K562 (cell line): ENCODE results near the gene RPH3AL. TPM values are rescaled to one million over a fixed set of nuclear protein-coding genes. Genes with fewer than 3 reads are reported as not detected.
A peak's percentile ranks its signal among the peaks of the same experiment; 100 is the strongest.

ENCODE experiments used
- ATAC-seq: fragments of 200-7000 bp; cut with Tn5 transposase; 3 replicates; pipeline ENCODE4 v1.9.1; 2020; ENCODE audit warnings: moderate library complexity
- BruUV-seq: library from RNA; stranded (reverse); fragments of 400-500 nt; replicated peaks from 2 replicates; lab custom pipeline; 2021; lab: Mats Ljungman, UMichigan
- CTCF ChIA-PET: fragments of 300-600 bp; formaldehyde crosslinking; extraction: SDS; loops from one replicate; lab custom pipeline; 2021; ENCODE audit warnings: low intra/inter-chr PET ratio; lab: Yijun Ruan, JAX
- POLR2A ChIA-PET: fragments of 300-600, 350-650 bp; sonication (Branson Sonifier 250); formaldehyde crosslinking; extraction: SDS; loops from one replicate; lab custom pipeline; 2021; ENCODE audit warnings: antibody characterized with exemption, inconsistent platforms; lab: Yijun Ruan, JAX
- DNase-seq, 4 experiments: peaks; one replicate each; pipeline versions ENCODE4 v3.0.0 to v3.0.0-alpha.2; 2011 to 2018; ENCODE audit warnings: low spot score in 3 of 4, mixed read lengths in 3 of 4; ENCODE audit errors: extremely low read depth in 1 of 4
- FAIRE-seq: peaks from 2 replicates; lab custom pipeline; 2011; peaks lifted over from hg19 to GRCh38; lab: Jason Lieb, UNC
- H2AFZ ChIP-seq: 2 replicates; pipeline ENCODE4 v1.6.0; 2011; ENCODE audit warnings: low read depth, low read length, control low read depth, inconsistent platforms
- H3K27ac ChIP-seq: fragments of 200-600 bp; 3 replicates; pipeline ENCODE4 v1.8.0; 2011; ENCODE audit warnings: low read depth, mild to moderate bottlenecking, control low read depth, inconsistent platforms, low read length, moderate library complexity, mixed read lengths; ENCODE audit errors: extremely low read depth
- H3K27me3 ChIP-seq, 2 experiments: fragments of 300-600 bp in 1 of 2; 2 replicates in 1 of 2; 3 replicates in 1 of 2; pipeline versions ENCODE4 v1.6.0 to v1.8.0; 2011; ENCODE audit warnings: inconsistent platforms in 2 of 2, low read length in 2 of 2, mild to moderate bottlenecking in 1 of 2, mixed read lengths in 1 of 2, moderate library complexity in 1 of 2; ENCODE audit not compliant: control insufficient read depth in 2 of 2, insufficient read depth in 2 of 2
- H3K36me3 ChIP-seq: fragments of 300-600 bp; 3 replicates; pipeline ENCODE4 v1.8.0; 2011; ENCODE audit warnings: mild to moderate bottlenecking, low read length, inconsistent platforms; ENCODE audit not compliant: control insufficient read depth, insufficient read depth
- H3K4me1 ChIP-seq, 2 experiments: fragments of 200-600 bp in 1 of 2; replicated peaks in 1 of 2; 2 replicates in 1 of 2; 3 replicates in 1 of 2; pipeline versions ENCODE4 v1.5.1 to v1.8.0; 2011; ENCODE audit warnings: inconsistent platforms in 2 of 2, low read length in 2 of 2, mild to moderate bottlenecking in 1 of 2, mixed read lengths in 1 of 2, moderate library complexity in 1 of 2; ENCODE audit not compliant: control insufficient read depth in 2 of 2, insufficient read depth in 2 of 2
- H3K4me2 ChIP-seq: 2 replicates; pipeline ENCODE4 v1.6.1; 2011; ENCODE audit warnings: low read length, control low read depth, inconsistent platforms, mixed read lengths; ENCODE audit not compliant: insufficient read depth
- H3K4me3 ChIP-seq: fragments of 200-600 bp; sonication (generic), shearing (Covaris generic); 2 replicates; pipeline ENCODE4 v1.5.1; 2016; ENCODE audit warnings: control low read depth, inconsistent platforms
- H3K79me2 ChIP-seq: fragments of 200-600 bp; 3 replicates; pipeline ENCODE4 v1.8.0; 2011; ENCODE audit warnings: low read length, inconsistent platforms; ENCODE audit not compliant: control insufficient read depth, insufficient read depth
- H3K9ac ChIP-seq, 2 experiments: 2 replicates each; pipeline versions ENCODE4 v1.6.0 to v1.6.1; 2011; ENCODE audit warnings: low read depth in 2 of 2, low read length in 2 of 2, control low read depth in 1 of 2, inconsistent platforms in 1 of 2, mild to moderate bottlenecking in 1 of 2, mixed read lengths in 1 of 2; ENCODE audit not compliant: insufficient read depth in 1 of 2
- H3K9me1 ChIP-seq: one replicate; pipeline ENCODE4 v1.6.0; 2011; ENCODE audit warnings: inconsistent platforms, mild to moderate bottlenecking, low read length, moderate library complexity; ENCODE audit not compliant: control insufficient read depth, insufficient read depth
- H3K9me3 ChIP-seq: replicated peaks from 2 replicates; pipeline ENCODE4 v1.5.1; 2011; ENCODE audit warnings: low read depth, low read length, inconsistent platforms; ENCODE audit not compliant: control insufficient read depth, insufficient read depth
- H4K20me1 ChIP-seq: replicated peaks from 2 replicates; pipeline ENCODE4 v1.6.1; 2011; ENCODE audit warnings: low read length, inconsistent platforms, mixed read lengths; ENCODE audit not compliant: control insufficient read depth, insufficient read depth
- BHLHE40 ChIP-seq: IDR thresholded peaks from 2 replicates; pipeline ENCODE4 v1.6.1; 2011; ENCODE audit warnings: low read length, improper control_type of control experiment
- HBP1 ChIP-seq: fragments of 450-650 bp; formaldehyde crosslinking; IDR thresholded peaks from 2 replicates; pipeline ENCODE4 v1.4.0; 2022; ENCODE audit warnings: missing genetic modification characterization
- ILK ChIP-seq: fragments of 450-650 bp; IDR thresholded peaks from 2 replicates; pipeline ENCODE4 v1.6.1; 2016; ENCODE audit warnings: missing genetic modification characterization, low read depth, mild to moderate bottlenecking, missing compliant biosample characterization, moderate library complexity, borderline replicate concordance
- KLF10 ChIP-seq: fragments of 250-450 bp; sonication (Bioruptor Pico); IDR thresholded peaks from 2 replicates; pipeline ENCODE4 v1.6.1; 2021; ENCODE audit warnings: matching md5 sums
- L3MBTL2 ChIP-seq: fragments of 450-650 bp; IDR thresholded peaks from 2 replicates; pipeline ENCODE4 v1.6.1; 2016; ENCODE audit warnings: mild to moderate bottlenecking, moderate library complexity
- MED1 ChIP-seq: sonication (generic); formaldehyde crosslinking; IDR thresholded peaks from 2 replicates; pipeline ENCODE4 v1.8.1; 2023; ENCODE audit warnings: missing genetic modification reagents, borderline replicate concordance
- NFIX ChIP-seq: fragments of 250-450 bp; sonication (Bioruptor Pico); IDR thresholded peaks from 2 replicates; pipeline ENCODE4 v1.4.0; 2020; ENCODE audit warnings: low read depth, mild to moderate bottlenecking, moderate library complexity
- RCOR1 ChIP-seq, 2 experiments: IDR thresholded peaks; 2 replicates each; pipeline ENCODE4 v1.6.1; 2012; ENCODE audit warnings: low read depth in 2 of 2, low read length in 2 of 2, borderline replicate concordance in 1 of 2, improper control_type of control experiment in 1 of 2
- U2AF1 ChIP-seq: fragments of 200-400 bp; formaldehyde crosslinking; optimal IDR thresholded peaks from 2 replicates; pipeline ENCODE3; 2017; ENCODE audit warnings: mild to moderate bottlenecking, low read depth, low read length, moderate library complexity
- ZBTB11 ChIP-seq, 3 experiments: fragments of 200-800 bp in 1 of 3; fragments of 250-450 bp in 1 of 3; fragments of 450-650 bp in 1 of 3; sonication (Bioruptor Pico) in 1 of 3; sonication (Bioruptor generic) in 1 of 3; formaldehyde crosslinking in 1 of 3; IDR thresholded peaks; 2 replicates each; pipeline versions ENCODE4 v1.6.1 to v1.8.0; 2016 to 2022; ENCODE audit warnings: mild to moderate bottlenecking in 2 of 3, missing genetic modification characterization in 2 of 3, missing compliant biosample characterization in 1 of 3, moderate library complexity in 1 of 3
- ZBTB7A ChIP-seq: IDR thresholded peaks from 2 replicates; pipeline ENCODE4 v1.6.1; 2011; ENCODE audit warnings: low read depth, mild to moderate bottlenecking, low read length, moderate library complexity, borderline replicate concordance; ENCODE audit not compliant: control insufficient read depth
- WGBS: fragments of 100-300 bp; shearing (Covaris generic); methylation state at CpG from one replicate; pipeline ENCODE4 v1.1.6; 2016; ENCODE audit warnings: low coverage, mixed read lengths; ENCODE audit not compliant: insufficient coverage; ENCODE audit errors: missing lambda C conversion rate; 5-methylcytosine and 5-hydroxymethylcytosine counted together
- in situ Hi-C: fragments of 300-500 bp; cut with MboI; formaldehyde crosslinking; loops from 4 replicates; pipeline ENCODE4 v1.15.0; 2018; ENCODE audit warnings: inconsistent platforms, mixed read lengths
- intact Hi-C: fragments of 100-400 bp; cut with micrococcal nuclease; formaldehyde crosslinking; loops from 2 replicates; pipeline ENCODE4 v1.14.2; 2022
- polyA plus RNA-seq, 8 experiments: library from polyadenylated mRNA; depleted of rRNA in 4 of 8; stranded (reverse) in 5 of 8; unstranded in 3 of 8; fragments of >200 nt; fragmentation: Nextera tagmentation in 2 of 8; fragmentation: Illumina TruSeq in 1 of 8; extraction: Ambion mirVana in 2 of 8; extraction: Trizol in 1 of 8; gene quantifications; 2 replicates each; pipeline versions ENCODE4 v1.2.1 to v1.2.3, GENCODE V29; 2011 to 2014; ENCODE audit warnings: inconsistent platforms in 1 of 8, missing spikeins in 1 of 8
- total RNA-seq, 7 experiments: library from RNA; depleted of rRNA in 6 of 7; stranded (reverse); fragments of >200 nt in 6 of 7; fragmentation: Illumina TruSeq in 2 of 7; extraction: Trizol in 2 of 7; gene quantifications; 2 replicates each; pipeline versions ENCODE4 v1.2.1 to v1.2.3, GENCODE V29; 2011 to 2021; ENCODE audit warnings: low replicate concordance in 1 of 7
- TF ChIP-seq, protein P1 (sequence below), 2 experiments: IDR thresholded peaks; 2 replicates each; pipeline ENCODE4 v1.6.1; 2011; ENCODE audit warnings: borderline replicate concordance in 1 of 2, control low read depth in 1 of 2, low read depth in 1 of 2, low read length in 1 of 2, mild to moderate bottlenecking in 1 of 2, mixed read lengths in 1 of 2, moderate library complexity in 1 of 2; ENCODE audit not compliant: insufficient read depth in 1 of 2, insufficient read length in 1 of 2, poor library complexity in 1 of 2, severe bottlenecking in 1 of 2; ENCODE audit errors: extremely low read depth in 1 of 2

Gene RPH3AL
- total and polyA plus RNA-seq, 9 of the 15 experiments (the other 6 are each of a cell fraction or from before 2014, with no cell fraction given): 0.18 to 1.7 (median 0.39) TPM

DNA sequence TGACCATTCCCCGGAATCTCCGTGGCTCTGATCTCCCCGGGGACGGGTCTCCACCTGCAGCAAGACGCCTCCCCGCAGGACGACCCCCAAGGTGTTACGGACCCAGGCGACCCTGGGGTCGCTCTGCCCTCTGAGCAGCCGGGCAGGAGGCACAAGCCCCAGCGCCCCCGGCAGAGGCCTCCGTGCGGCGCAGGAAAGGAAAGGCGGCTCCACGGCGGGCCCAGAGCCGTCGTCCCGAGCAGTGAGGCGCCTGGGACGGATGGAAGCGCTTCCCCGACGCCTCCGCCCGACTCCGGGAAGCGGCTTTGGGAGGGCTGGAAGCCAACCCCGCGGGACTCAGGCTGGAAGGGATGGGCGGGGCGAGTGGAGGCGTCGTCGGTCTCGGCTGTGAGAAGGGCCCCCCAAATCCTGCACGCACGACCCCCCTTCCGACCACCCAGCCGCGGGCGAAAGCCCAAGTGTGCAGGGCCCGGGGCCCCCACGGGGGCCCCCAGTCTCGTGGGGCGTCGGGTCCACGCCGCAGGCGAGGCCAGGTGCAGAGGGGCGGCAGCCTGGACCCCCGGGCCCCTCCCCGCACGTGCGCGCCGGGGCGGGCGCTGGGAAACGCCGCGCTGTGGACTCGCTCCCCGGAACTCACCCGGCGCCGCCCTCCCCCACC lies 32.7 kb upstream of the RPH3AL start:
- intact Hi-C loops (no loop called here), in situ Hi-C loops (no loop called here)
- DNase-seq (peak in 2 of 4 experiments; percentile 64 to 69), FAIRE-seq (no peak), ATAC-seq (peak; percentile 59)
- BruUV-seq: no TSS peak
- H3K79me2 ChIP-seq: no peaks in the 10 kb centered on the region
- H3K4me3 ChIP-seq: peak overlapping the region; percentile 38; the same call in 1 of the 2 replicates
- H3K9me3 ChIP-seq: no peaks in the 10 kb centered on the region
- 13% methylated on average over 13 of the region's 70 CpGs for WGBS
- no peaks in the 10 kb centered on the region for H4K20me1 ChIP-seq
- H3K9ac ChIP-seq: 0 out of 4 replicates have a peak overlapping the region, but pooled peaks of 1 of the 2 experiments have one; percentile 45
- H3K4me2 ChIP-seq: no peak overlapping the region
- peaks cover 0 to 5% of the 10 kb centered on the region in 2 experiments; a peak in 2 of 5 replicates for H3K27me3 ChIP-seq
- H3K9me1 ChIP-seq: no peaks in the 10 kb centered on the region
- CTCF ChIA-PET: interaction anchor here (0.7 kb wide), 1 partner anchor 16 kb away, joined by 3 read pairs; no protein-coding TSS in a partner anchor
- no peaks in the 10 kb centered on the region for H3K36me3 ChIP-seq
- H3K4me1 ChIP-seq: peaks cover 0 to 15% of the 10 kb centered on the region in 2 experiments; a peak in 3 of 5 replicates
- peak; percentile 63 for TF ChIP-seq L3MBTL2
- TF ChIP-seq ZBTB7A: peak; percentile 52; the same call in 1 of the 2 replicates
- no peak for TF ChIP-seq KLF10
- TF ChIP-seq MED1 (CRISPR knock-in tag): no peak
- TF ChIP-seq ILK (tag): no peak
- TF ChIP-seq BHLHE40: peak; percentile 55
- TF ChIP-seq U2AF1: no peak
- TF ChIP-seq, protein P1, sequence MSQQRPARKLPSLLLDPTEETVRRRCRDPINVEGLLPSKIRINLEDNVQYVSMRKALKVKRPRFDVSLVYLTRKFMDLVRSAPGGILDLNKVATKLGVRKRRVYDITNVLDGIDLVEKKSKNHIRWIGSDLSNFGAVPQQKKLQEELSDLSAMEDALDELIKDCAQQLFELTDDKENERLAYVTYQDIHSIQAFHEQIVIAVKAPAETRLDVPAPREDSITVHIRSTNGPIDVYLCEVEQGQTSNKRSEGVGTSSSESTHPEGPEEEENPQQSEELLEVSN (IDR thresholded peaks at IDR 0.05; ENCODE audit: borderline replicate concordance in 1 of 2, extremely low read depth in 1 of 2, insufficient read depth in 1 of 2, insufficient read length in 1 of 2, low read depth in 1 of 2, low read length in 1 of 2, poor library complexity in 1 of 2, severe bottlenecking in 1 of 2): peak in 1 of 2 experiments; percentile 85
- no peak for TF ChIP-seq NFIX (CRISPR knock-in tag)
- no peak for TF ChIP-seq RCOR1 (IDR thresholded peaks at IDR 0.05; ENCODE audit: borderline replicate concordance in 1 of 2, low read depth in 2 of 2, low read length in 2 of 2)
- TF ChIP-seq HBP1 (CRISPR knock-in tag): no peak
- TF ChIP-seq ZBTB11 (CRISPR knock-in tag; IDR thresholded peaks at IDR 0.05): no peak
- H2AFZ ChIP-seq: no peak overlapping the region
- POLR2A ChIA-PET: no interaction called here
- no peak overlapping the region for H3K27ac ChIP-seq
